ENCODE data around the gene FRMD4A.

FRMD4A gene

GRCh38 chr10:13794992-13795612 is 535.6 kb downstream of the FRMD4A start:
- TF ChIP-seq CTCF (IDR thresholded peaks at IDR 0.05; ENCODE audit: unreplicated experiment in 3 of 3), result no peak
- H3K4me3 Mint-ChIP-seq, result no peak overlapping the region
- H3K4me1 Mint-ChIP-seq, result peaks cover 20% of the 10 kb centered on the region
- H3K36me3 Mint-ChIP-seq (ENCODE audit: low read depth), result peaks cover 40% of the 10 kb centered on the region
- H3K27ac Mint-ChIP-seq, result peak overlapping the region in 2 of 3 experiments; percentile 13 to 30
- no peaks in the 10 kb centered on the region for H3K9me3 Mint-ChIP-seq
- H3K27me3 Mint-ChIP-seq (ENCODE audit: low read depth), result no peaks in the 10 kb centered on the region

GRCh38 chr10:13792006-13792405 is 538.7 kb downstream of the FRMD4A start:
- Mint-ChIP-seq H3K27me3 (ENCODE audit: low read depth) (no peaks in the 10 kb centered on the region), H3K36me3 (ENCODE audit: low read depth) (peaks cover 30% of the 10 kb centered on the region), H3K4me3 (no peak overlapping the region), H3K27ac (no peak overlapping the region), H3K4me1 (peaks cover 20% of the 10 kb centered on the region), H3K9me3 (no peaks in the 10 kb centered on the region)
- TF ChIP-seq CTCF (IDR thresholded peaks at IDR 0.05; ENCODE audit: unreplicated experiment in 3 of 3), result no peak

- no peak overlapping the region for H3K27ac Mint-ChIP-seq
- no peaks in the 10 kb centered on the region for H3K27me3 Mint-ChIP-seq (ENCODE audit: low read depth)
- H3K4me1 Mint-ChIP-seq, result peaks cover 20% of the 10 kb centered on the region
- peaks cover 30% of the 10 kb centered on the region for H3K36me3 Mint-ChIP-seq (ENCODE audit: low read depth)
- no peak for TF ChIP-seq CTCF (IDR thresholded peaks at IDR 0.05; ENCODE audit: unreplicated experiment in 3 of 3)
- no peak overlapping the region for H3K4me3 Mint-ChIP-seq
- no peaks in the 10 kb centered on the region for H3K9me3 Mint-ChIP-seq
Measured at GRCh38 chr10:13791483-13791882, 539.2 kb downstream of the FRMD4A start.

- H3K27me3 Mint-ChIP-seq (ENCODE audit: low read depth), result no peaks in the 10 kb centered on the region
- no peak overlapping the region for H3K27ac Mint-ChIP-seq
- H3K4me1 Mint-ChIP-seq, result peaks cover 8% of the 10 kb centered on the region
- no peaks in the 10 kb centered on the region for H3K9me3 Mint-ChIP-seq
- H3K4me3 Mint-ChIP-seq, result no peak overlapping the region
- no peak for TF ChIP-seq CTCF (IDR thresholded peaks at IDR 0.05; ENCODE audit: unreplicated experiment in 3 of 3)
- peaks cover 21% of the 10 kb centered on the region for H3K36me3 Mint-ChIP-seq (ENCODE audit: low read depth)
Measured at GRCh38 chr10:13790196-13790595, 540.5 kb downstream of the FRMD4A start.

- Mint-ChIP-seq H3K9me3 (no peaks in the 10 kb centered on the region), H3K4me3 (no peak overlapping the region), H3K27ac (no peak overlapping the region), H3K27me3 (ENCODE audit: low read depth) (no peaks in the 10 kb centered on the region), H3K4me1 (peaks cover 6% of the 10 kb centered on the region), H3K36me3 (ENCODE audit: low read depth) (peaks cover 14% of the 10 kb centered on the region)
- TF ChIP-seq CTCF (IDR thresholded peaks at IDR 0.05; ENCODE audit: unreplicated experiment in 3 of 3), result no peak
Measured at GRCh38 chr10:13789448-13789829, 541.3 kb downstream of the FRMD4A start.

- H3K36me3 Mint-ChIP-seq (ENCODE audit: low read depth), result peaks cover 12% of the 10 kb centered on the region
- H3K4me3 Mint-ChIP-seq, result no peak overlapping the region
- H3K4me1 Mint-ChIP-seq, result peaks cover 6% of the 10 kb centered on the region
Measured at GRCh38 chr10:13788711-13789447, 541.8 kb downstream of the FRMD4A start.

More at GRCh38 chr10:13788711-13789447, 541.8 kb downstream of the FRMD4A start:
- no peak for TF ChIP-seq CTCF (IDR thresholded peaks at IDR 0.05; ENCODE audit: unreplicated experiment in 3 of 3)
- Mint-ChIP-seq H3K9me3 (no peaks in the 10 kb centered on the region), H3K27ac (peak overlapping the region in 1 of 3 experiments; percentile 91), H3K27me3 (ENCODE audit: low read depth) (no peaks in the 10 kb centered on the region)

All from nephron (organoid).